Stimulated activated CD8-positive, alpha-beta memory T cell treated with anti-CD3 and anti-CD28 coated beads, Interleukin-12 subunit alpha, Interleukin-12 subunit beta, amount 100 ng/mL, for 4 hours (primary cell): ENCODE data around the gene ZNF319.
"Not testable (repeated sequence)": the region's sequence is repeated elsewhere in the genome, so short reads cannot be mapped to it uniquely, and the experiment has no call there.

Experiments used
- DNase-seq: peaks from one replicate; pipeline ENCODE4 v3.0.0-alpha.2; 2020; ENCODE audit warnings: low read depth

ZNF319 gene

DNA sequence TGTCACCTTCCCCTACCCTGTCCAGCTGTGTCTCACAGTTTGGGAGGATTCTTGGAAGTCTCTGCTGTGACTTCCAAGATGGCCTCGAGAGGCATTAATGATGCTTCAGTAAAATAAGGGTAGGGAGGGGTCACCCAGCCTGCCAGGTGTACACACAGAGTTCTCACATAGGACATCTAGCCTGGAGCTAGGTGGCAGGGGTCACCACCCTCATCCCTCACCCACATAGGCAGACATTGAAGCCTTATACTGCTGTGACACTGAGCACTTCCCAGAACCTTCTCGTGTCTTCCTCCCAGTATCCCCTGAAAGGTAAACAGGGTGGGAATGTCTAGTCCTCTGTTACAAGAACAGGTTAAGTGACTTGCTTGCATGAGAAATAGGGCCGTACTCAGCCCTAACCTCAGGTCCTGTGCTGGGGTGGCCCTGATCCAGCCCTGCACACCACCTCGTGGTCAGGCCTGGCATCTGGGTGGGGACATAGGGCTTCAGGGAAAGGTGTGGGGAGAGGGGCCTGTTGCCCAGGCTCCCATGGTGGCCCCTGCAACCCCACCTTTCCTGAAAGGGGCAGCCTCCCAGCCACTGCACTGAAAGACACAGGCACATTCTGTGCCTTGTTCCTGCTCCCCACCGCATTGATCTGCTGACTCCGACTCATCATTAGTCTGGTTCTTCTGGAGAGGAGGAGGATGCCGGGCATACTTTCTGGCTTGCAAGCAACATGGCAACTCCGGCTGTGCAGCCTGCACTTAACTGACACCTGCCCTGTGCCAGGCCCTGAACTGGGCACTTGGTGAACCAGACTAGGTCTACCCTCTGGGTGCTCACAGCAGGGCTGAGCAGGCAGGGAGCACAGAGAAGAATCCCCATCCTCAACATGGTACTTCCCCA is 21.4 kb upstream of the ZNF319 start:
- DNase-seq = no peak

DNA sequence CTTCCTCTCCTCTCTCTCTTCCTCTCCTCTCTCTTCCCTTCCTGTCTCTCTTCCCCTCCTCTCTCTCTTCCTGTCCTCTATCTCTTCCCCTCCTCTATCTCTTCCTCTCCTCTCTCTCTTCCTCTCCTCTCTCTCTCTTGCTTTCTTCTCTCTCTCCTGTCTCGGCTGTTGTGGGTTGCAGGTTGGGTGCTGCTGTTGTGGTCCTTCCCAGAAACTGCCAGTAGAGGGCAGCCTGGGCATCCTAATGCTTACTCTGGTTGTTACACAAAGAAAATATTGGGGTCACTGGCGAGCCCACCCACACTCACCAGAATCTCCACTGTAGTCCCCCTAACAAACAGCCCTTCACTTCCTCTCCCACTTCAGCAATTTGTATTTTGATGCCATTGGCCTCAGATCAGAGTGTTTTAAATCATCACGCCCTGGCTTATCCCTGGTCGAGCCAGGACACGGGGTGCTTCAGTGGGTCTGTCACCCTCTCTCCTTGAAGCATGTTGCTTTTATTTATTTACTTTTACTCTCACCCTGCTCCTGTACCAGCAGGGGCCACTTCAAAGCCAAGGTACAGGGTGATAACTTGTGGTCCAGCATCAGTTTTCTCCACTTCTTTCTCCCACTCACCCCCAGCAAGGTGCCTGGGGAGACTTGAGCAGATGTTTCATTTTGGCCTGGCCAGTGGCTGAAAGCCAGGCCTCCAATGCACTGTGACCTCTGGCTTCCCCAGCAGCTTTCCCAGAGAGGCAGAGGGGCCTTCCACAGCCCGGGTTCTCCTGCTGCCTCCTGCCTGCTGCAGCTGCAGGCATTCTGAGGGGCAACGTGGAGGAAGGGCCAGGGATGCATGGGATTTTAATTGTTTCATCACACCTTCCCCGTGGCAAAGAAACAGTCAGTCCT is 20.4 kb upstream of the ZNF319 start:
- no peak for DNase-seq

DNA sequence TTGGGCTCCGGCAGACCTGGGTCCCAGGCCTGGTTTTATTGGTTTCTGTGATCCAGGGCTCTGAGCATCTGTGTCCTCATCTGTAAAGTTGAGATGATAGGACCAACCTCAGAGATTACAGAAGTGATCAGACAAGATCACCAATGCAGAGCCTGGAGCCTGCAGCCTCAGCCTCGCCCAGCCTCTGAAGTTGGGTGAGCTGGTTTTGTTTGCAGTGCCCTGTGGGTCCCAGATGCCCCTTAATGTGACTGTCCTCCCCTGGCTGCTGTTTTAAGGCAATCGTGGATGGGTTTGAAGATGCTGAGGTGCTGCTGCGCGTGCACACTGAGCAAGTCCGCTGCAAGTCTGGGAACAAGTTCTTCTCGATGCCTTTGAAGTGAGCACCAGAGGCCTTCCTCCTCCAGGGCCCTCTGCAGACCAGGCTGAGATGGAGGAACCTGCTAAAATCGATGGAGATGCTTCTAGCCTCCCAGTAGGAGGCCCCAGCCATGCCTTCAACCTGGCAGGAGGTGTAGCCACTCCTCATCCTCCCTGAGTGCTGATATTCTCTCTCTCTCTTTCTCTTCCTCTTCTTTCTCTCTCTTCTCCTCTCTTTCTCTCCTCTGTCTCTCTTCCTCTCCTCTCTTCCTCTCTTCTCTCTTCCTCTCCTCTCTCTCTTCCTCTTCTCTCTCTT is 19.5 kb upstream of the ZNF319 start:
- no peak for DNase-seq

DNA sequence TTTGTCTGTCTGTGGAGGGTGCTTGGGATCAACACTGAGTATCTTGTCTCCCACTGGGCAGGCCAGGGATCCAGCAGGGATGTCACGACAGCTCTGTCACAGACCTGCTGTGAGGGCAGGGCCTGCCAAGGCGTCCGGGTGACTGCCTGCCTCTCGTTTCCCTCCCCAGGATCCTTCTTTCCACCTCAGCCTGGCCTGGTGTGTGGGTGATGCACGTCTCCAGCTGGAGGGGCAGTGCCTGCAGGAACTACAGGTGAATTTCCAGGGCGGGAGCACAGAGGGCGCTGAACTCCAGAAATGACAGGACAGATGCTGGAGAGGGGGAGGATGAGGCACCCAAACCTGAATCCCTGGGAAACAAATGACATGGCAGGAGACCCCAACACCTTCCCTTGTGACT is 18.3 kb upstream of the ZNF319 start:
- DNase-seq = no peak

DNA sequence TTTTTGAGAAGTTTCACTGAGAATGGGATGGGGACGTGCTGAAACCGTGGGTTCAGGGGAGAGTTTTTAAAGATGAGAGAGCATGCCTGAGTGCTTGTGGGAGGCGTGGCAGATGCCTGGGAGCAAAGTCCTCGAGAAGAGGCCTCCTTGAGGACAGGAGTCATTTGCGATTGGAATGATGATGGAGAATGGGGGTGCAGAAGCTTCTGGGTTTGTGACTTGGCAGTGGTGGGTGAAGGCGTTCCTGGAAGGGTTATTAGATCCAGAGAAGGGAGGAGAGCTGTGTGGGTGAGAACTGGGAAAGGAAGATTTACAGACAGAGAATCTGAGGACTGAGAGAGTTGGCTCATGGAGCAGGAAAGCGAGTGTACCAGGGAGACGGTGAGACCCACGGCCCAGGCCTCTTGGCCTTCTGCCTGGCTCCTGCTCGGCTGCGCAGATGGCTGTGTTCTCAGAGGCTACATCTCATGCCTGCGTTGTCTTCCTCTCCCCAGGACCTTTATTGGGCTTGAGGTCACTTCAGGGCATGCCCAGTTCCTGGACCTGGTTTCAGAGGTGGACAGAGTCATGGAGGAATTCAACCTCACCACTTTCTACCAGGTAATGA is 16.5 kb upstream of the ZNF319 start:
- DNase-seq = no peak

DNA sequence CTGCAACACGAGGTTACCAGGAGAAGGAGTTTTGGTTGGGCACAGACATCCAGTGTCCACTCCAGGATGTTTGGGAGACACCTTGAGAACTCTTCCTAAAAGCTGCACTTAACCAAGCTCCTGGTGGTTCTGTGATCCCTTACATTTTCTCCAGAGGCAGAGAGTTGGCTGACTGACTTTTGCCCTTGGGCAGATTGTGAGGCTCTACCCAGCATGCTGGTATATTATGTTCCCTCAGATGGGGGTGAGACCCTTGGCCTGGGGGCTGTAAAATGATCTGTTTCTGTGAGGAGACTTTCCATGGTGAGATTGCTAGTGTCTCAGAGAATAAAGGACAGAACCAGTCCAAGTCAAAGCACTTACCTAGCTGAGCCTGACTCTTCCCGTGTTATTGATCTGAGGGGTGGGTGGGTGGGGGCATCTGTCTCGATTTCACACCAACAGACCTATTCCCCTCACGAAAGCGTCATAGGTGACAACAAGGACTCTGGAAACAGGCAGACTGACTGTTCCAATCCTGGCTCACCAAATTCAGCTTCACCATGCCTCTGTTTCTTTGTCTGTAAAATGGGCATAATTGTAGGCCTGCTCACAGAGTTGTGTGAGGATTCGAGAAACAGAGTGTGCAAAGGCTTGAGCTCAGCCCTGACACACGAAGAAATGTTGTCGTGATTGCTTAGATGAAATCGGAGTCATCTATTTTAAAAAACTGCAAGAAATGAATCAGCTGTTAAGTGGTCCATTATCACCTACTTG is 12.9 kb upstream of the ZNF319 start:
- no peak for DNase-seq

DNA sequence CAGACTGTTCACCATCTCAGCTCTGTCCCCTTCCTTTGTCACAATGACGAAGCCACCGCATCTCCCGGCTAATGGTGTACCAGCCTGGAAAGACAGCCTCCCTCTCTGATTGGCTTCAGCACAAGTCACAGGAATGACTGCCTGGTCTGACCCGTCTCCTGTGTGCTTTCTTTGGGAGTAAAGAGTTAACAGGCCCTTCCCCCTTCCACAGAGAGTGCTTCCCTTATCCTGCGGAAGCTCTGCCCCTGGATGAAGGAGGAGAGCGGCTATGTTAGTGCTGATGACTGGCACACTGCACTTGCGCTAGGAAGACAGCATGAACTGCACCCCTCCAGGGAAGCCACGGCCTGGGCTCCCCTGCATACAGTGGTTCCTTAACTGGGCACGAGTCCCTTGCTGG is 12.0 kb upstream of the ZNF319 start:
- DNase-seq = no peak

DNA sequence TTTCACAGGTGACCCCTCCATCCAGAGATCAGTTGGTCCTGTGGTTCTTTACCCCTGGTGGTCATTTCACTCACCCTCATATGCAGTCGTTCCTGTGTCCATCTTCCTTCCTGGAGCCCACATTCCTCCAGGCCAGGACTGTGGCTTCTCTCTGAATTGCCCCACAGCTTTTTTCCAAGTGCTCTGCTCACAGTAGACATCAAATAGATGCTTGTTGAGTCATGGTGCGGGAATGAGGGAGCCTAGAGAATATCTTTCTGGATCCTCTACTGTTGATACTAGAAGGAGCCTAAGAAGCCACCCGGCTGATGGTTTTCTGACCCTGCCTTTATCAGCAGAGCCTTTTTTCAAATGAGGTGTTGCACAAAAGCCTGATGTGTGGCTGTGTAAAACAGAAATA is 11.2 kb upstream of the ZNF319 start:
- no peak for DNase-seq

DNA sequence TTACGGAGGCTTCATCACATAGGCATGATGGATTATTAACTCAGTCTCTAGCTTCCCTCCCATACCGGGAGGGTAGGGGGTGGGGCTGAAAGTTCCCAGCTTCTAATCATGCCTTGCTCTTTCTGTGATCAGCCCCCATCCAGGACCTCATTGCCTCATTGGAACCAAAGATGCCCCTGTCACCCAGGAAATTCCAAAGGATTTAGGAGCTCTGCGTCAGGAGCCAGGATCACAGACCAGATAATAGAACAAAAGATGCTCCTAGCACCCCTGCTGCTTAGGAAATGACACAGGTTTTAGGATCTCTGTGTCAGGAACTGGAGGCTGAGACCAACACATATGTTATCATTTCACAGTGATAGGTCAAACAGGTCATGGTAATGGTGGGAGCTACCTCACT is 10.4 kb upstream of the ZNF319 start:
- no peak for DNase-seq

DNA sequence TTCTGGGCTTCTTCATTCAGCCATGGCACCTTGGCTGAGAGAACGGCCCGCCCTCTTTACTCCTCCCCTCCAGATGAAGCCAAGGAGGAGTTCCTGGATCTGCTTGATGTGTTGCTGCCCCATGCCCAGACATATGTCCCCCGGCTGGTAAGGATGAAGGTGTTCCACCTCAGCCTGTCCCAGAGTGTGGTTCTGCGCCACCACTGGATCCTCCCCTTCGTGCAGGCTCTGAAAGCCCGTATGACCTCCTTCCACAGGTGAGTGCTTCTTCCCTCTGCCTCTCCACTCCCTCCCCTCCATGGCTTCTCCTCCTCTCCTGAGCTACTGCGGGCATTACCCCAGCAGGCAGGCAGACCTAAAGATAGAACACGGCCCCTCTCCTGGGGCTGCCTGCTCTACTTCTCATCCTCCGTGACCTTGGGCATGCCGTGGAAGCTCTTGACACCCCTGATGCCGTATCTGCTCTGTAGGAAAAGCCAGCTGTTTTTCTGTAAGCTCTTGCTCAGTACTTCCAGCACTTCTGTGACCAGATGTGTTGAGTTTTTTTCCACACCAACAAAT is 9.5 kb upstream of the ZNF319 start:
- DNase-seq = no peak

DNA sequence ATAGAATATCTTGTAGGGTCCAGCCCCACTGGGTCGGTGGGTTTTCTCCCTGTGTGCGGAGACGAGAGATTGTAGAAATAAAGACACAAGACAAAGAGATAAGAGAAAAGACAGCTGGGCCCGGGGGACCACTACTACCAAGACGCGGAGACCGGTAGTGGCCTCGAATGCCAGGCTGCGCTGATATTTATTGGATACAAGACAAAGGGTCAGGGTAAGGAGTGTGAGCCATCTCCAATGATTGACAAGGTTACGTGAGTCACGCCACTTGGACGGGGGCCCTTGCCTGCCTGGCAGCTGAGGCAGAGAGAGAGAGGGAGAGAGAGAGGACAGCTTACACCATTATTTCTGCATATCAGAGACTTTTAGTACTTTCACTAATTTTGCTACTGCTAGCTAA is 4.3 kb upstream of the ZNF319 start:
- not testable (repeated sequence) for DNase-seq

DNA sequence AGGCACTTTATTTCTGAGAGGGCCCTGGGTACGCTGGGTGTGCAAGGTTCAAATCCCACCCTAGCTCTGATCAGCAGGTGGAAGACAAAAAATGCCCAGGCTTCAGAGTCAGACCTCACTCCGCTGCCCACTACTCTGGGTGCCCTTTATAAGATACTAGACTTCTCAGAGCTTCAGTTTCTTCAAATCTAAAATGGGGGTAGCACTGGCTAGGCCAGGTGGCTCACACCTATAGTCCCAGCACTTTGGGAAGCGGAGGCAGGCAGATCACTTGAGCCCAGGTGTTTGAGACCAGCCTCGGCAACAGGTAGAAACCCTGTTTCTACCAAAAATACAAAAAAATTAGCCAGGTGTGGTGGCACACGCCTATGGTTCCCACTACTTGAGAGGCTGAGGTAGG is 2.5 kb upstream of the ZNF319 start:
- DNase-seq = no peak

DNA sequence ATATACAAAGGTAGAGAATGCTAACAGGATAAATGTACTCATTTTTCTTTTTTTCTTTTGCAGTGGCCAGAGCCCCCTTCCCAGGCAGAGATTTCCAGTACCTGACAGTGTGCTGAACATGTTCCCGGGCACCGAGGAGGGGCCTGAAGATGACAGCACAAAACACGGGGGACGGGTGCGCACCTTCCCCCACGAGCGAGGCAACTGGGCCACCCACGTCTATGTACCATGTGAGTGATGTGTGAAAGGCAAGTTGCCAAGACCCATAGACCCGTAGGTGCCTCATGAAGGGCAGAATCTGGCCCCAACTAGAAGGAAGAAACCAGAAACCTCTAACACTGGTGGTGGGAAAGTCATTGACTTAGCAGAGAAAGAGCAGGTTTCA is 1.9 kb upstream of the ZNF319 start:
- DNase-seq = no peak

DNA sequence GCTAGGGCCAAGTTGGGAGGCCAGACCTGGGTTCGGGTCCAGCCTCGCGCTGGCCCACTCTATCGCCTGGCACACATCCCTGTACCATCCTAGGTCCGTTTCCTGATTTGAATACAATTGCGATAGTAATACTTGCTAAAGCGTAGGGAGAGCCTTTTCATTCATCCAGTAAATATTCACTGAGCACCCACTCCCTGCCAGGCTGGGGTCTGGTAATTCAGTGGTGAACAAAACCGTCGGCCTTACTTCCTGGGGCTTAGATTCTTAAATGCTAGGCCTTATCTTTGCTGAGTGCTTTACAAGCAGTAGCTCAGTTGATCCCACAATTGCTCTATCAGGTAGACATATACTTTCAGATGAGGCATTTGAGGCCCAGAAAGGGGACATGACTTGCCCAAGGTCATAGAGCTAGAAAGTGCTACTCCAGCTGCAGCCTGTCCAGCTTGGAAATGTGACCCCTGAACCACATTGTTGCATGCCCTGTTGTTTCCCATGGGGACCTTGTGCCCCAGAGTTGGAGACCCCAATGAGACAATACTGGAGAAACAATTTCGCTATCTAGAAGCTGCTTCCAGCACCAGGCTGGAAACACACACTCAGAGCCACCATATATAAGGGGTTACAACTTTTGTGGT is 1.4 kb upstream of the ZNF319 start:
- DNase-seq = no peak

DNA sequence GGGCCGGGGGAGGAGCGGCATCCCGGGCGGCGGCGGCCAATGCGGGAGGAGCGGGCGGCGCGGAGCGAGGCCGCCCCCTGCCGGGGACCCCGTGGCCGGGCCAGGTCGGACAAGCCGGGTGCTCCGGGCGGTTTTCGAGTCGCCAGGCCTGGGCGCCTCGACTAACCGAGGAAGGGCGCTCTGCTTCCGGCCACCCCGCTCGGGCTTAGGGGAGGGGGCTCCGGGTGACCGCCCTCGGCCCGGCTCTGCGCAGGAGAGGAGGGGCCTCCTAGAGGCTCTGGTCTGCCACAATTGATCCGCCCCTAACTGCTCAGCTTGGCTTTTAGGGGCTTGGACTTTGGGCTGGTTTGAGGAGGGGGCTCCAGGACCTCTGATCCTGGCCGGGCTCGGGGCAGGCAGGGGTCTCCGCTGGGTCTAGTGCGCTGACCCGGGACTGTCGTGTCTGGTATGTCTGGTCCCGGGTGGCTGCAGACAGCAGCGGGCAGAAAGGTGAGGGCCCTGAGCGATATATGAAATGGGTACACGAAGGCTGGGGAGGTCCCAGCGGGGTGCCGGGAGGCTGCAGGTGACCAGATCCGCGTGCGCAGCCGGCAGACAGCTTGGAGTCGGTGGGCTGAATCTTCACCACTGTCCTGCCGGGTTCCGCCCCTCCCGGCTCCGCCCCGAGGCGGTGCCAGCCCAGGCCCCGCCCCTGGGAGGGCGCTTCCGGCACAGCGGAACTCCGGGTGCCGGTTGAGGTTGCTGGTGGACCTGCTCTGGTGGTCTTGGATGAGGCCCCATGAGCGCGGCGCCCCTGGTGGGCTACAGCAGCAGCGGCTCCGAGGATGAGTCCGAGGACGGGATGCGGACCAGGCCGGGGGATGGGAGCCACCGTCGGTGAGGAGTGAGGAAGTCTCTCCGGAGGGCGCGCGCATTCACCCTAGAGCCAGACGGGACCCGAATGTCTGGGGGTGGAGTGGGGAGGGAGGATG is 519 bp upstream of the ZNF319 start, which contains the start of gene USB1:
USB1 (plus strand) TSS at position 702 of the 971 bp plus-strand sequence; CDS start at position 779, 77 bp downstream.
- peak; percentile 77 for DNase-seq

DNA sequence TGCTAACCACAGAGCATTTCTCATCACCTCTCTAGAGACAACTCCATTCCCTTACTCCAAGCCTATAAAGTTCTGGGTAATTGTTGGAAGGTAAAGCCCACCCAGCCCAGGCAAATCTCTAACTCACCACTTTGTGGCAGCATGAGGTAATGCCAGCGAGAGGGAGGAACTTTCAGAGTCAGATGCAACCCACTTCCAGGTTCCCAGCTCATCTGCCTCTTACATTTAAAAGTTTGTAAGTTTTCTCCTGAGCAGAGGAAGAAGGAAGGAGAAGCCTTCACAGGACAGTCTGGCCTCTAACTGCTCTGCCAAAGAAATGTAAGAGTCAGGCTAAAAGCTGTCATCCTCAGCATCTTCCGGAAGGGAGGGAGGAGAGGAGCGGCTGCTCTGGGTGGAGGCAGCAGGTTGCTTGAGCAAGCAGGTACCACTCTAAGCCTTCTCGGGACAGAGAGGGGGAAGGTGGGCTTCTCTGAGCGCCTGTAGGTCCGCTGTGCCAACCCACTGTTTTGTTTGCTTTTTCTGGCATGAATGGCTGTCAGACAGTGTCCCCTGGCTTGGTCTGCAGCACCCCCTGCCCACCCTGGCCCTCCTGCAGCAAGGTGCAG is 1.0 kb downstream of the ZNF319 start:
- DNase-seq = no peak

DNA sequence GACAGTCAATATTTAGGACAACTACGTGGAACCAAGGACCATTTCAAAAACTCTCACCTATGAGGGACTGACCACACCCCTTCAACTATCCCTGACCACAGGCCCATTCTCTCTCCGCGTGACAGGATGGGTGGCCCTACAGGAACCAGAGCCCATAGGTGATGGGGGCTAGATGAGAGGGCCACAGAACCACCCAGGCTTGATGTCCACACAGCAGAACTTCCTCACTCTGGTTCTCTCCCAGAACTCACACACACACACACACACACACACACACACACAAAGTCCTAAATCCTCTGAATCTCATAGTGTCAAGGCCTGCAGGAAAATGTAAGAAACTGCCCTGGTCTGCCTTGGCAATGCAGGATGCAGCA is 1.5 kb downstream of the ZNF319 start:
- no peak for DNase-seq

DNA sequence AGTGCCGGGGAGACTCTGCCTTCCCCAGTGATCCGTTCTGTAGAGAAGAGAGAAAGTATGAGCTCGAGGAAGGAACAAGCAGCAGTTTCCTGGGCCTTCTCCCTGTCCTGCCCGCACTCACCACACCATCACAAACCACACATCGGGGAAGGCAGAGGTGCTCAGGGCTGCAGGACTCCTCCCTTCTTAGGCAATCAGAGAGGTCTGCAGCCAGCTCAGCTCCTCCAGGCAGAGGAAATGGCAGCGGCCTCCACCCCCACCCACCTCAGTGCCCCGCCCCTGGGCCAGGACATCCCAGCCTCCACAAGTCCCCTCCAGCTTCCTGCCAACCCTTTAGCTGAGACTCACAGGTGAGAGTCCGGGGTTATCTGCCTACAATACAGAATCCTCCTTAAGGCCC is 2.0 kb downstream of the ZNF319 start:
- peak; percentile 30 for DNase-seq
